Measurements from ENCODE around the gene SLBP.

SLBP gene

GRCh38 chr4:1690698-1691097 lies 21.4 kb downstream of the SLBP start:
- no peak overlapping the region for H3K4me3 ChIP-seq (ENCODE audit: low read depth, low read length)
- TF ChIP-seq, protein P1, sequence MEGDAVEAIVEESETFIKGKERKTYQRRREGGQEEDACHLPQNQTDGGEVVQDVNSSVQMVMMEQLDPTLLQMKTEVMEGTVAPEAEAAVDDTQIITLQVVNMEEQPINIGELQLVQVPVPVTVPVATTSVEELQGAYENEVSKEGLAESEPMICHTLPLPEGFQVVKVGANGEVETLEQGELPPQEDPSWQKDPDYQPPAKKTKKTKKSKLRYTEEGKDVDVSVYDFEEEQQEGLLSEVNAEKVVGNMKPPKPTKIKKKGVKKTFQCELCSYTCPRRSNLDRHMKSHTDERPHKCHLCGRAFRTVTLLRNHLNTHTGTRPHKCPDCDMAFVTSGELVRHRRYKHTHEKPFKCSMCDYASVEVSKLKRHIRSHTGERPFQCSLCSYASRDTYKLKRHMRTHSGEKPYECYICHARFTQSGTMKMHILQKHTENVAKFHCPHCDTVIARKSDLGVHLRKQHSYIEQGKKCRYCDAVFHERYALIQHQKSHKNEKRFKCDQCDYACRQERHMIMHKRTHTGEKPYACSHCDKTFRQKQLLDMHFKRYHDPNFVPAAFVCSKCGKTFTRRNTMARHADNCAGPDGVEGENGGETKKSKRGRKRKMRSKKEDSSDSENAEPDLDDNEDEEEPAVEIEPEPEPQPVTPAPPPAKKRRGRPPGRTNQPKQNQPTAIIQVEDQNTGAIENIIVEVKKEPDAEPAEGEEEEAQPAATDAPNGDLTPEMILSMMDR (IDR thresholded peaks at IDR 0.05; ENCODE audit: borderline replicate concordance, insufficient read depth, low read depth, low read length) = no peak

DNA sequence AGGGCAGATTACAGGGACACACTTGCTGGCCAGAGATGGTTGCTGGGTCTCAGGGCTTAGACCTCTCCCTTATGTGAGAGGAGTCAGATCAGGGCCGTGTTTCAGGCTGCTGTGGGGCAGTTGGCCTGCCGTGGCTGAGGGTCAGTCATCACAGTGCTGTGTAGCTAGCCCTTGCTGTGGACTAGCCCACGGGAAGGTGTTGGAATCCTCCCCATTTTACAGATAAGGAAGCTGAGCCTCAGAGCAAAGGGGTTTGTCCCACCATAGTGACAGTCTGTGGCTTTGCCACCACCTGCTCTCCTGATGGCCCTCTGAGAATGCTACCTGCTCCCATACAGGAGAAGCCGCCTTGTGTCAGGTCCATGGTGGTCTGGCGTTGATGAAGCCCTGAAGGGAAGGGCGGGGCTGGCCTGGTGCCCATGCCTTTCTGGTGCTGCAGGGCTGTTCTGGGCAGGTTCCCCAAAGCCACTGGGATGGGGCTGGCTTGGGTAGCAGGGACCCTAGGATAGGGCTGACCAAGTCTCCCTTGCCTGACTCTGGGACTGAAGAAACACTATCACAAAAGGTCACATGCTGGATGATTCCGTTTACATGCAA lies 25.6 kb downstream of the SLBP start:
- no peak overlapping the region for H3K4me3 ChIP-seq (ENCODE audit: low read depth, low read length)
- TF ChIP-seq, protein P1 (IDR thresholded peaks at IDR 0.05; ENCODE audit: borderline replicate concordance, insufficient read depth, low read depth, low read length) = no peak

DNA sequence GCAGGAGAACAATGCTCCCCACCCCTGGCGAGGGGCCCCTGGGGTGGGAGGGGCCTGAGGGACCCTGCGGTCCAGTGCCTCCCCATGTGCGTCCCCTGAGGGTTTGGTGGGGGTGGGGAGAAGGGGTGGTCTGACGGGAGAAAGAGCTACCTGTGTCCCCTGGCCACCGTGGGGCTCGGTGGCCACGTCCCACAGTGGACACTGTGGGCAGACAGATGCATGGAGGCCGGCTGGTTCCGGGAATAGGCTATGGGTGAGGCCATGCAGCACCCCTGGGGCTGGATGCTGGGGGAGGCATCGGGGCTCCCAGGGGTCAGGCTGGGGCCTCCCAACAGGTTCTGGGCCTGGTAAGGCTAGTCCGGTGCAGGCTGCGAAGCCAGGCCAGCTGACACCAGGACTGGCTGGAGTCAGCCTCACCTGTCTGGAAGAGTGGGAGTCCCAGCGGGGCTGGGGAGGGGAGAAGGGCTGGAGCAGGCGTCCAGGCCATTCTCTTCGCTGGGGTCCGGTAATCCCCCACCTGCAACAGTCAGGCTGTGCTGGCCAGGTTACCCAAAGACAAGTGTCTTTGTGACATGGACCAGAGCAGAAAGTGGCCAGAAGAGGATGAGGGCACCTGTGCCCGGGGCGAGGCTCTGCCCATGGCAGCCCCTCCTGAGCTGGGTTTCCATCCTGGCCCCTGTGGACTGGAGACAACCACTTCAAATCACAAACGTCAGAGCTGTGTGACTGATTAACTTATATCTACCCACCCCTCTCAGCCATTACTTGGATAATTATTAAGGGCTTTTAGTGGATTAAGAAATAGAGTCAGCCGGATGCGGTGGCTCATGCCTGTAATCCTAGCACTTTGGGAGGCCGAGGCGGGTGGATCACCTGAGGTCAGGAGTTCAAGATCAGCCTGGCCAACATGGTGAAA lies 26.6 kb downstream of the SLBP start:
- no peak overlapping the region for H3K4me3 ChIP-seq (ENCODE audit: low read depth, low read length)
- TF ChIP-seq, protein P1 (IDR thresholded peaks at IDR 0.05; ENCODE audit: borderline replicate concordance, insufficient read depth, low read depth, low read length) = no peak

DNA sequence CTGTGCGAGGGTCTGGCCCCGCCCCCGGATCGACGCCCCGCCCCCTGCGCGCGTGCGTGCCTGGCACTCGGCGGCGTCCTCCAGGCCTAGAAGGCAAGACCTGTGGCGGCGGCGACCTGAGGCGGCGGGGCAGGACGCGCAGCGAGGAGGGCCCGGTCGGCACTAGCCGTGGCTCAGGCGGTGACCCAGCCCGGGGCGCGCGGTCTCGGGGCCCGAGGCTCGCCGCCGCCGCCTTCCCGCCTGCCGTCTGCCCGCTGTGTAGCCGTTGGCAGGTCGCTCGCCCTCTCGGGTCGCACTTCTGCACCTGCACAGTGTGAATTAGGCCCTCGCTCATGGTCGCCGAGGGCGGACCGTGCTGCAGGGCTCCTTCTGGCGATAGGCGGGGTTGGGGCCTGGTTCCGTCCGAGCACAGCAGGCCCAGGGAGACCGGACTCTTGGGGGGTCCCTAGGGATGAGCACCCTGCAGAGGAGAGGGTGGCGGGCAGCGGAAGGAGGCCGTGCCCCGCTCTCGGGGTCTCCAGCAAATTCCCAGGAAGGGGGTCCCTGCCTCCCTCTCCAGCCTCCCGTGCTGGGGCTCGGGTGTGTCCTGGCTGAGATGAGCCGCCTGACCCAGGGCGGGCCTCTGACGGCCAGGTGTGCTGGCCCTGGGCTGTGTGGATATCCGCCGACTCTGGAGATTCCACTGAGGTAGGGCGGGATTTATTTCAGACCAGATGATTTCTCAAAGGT lies 27.4 kb downstream of the SLBP start:
- TF ChIP-seq, protein P1 (IDR thresholded peaks at IDR 0.05; ENCODE audit: borderline replicate concordance, insufficient read depth, low read depth, low read length) = no peak
- H3K4me3 ChIP-seq (ENCODE audit: low read depth, low read length) = peak overlapping the region; percentile 48

DNA sequence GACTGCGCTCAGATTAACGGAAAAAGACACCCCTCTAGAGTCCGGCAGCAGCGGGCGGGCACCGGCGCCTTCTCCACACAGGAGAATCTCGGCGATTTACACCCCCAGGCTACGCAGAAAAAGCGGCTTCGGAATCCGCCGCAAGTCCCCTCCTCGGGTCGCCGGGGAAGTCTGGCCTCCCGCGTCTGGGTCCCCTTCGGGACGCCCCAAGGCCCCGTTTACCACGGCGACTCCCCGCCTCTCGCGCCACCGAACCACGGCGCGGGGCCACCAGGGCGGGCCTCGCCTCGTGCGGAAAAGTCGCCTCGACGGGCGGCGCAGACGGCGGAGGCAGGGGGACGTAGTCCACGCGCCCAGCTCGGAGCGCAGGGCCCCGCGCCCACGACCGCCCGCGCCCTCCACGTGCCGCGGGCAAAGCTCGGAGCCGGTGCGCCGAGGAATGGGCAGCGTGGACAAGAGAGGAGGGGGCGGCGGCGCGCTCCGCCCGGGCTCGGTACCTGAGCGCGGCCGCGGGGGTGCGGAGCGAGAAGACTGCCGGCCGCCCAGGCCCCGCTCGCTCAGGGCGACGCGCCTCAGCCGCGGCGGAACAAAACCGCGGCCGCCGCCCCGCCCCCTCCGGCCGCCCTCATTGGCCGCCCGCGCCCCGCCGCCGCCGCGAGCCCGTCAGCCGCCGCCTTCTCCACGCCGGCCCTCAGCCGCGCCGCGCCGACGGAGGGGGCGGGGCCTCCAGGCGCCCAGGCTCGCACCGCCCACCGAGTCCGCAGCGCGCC lies 28.2 kb downstream of the SLBP start, which contains the start of gene FAM53A:
FAM53A (minus strand) TSS at position 578 of the 770 bp plus-strand sequence. CDS start 15,572 bp downstream, outside the sequence.
- TF ChIP-seq, protein P1 (IDR thresholded peaks at IDR 0.05; ENCODE audit: borderline replicate concordance, insufficient read depth, low read depth, low read length) = no peak
- peak within 1 kb of the TSS; percentile 52 for H3K4me3 ChIP-seq (ENCODE audit: low read depth, low read length)

DNA sequence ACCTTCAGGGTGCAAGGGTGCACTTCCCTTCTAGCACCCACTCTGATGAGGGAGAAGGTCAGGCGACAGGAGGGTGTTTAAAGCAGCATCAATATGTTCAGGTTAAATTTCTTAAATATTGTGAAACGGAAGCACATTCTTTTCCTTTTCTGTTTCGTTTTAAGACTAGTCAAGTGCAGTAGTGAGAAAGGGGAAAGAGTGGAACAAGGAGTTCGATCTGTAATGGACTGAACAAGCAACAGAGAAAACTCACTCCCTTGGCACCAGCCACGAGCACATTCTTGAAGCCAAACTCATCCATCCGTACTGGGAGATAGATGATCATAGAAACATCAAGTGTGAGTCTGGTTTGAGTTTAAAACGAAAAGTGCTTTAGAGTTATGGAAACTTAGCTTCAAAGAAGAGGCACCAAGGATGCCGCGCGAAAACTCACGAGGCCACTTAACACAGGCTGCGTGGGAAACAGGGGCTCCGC lies 28.8 kb downstream of the SLBP start:
- TF ChIP-seq, protein P1 (IDR thresholded peaks at IDR 0.05; ENCODE audit: borderline replicate concordance, insufficient read depth, low read depth, low read length) = no peak

More for the DNA sequence above, 28.8 kb downstream of the SLBP start:
- H3K4me3 ChIP-seq (ENCODE audit: low read depth, low read length) = peak overlapping the region; percentile 19

All from GM12875 (cell line).